Ammon's horn (tissue), 1 donor: ENCODE data around the gene KCTD15.

Experiments
- DNase-seq: peaks from one replicate; pipeline ENCODE4 v3.0.0-alpha.2; 2016; ENCODE audit warnings: low spot score

The KCTD15 gene

DNA sequence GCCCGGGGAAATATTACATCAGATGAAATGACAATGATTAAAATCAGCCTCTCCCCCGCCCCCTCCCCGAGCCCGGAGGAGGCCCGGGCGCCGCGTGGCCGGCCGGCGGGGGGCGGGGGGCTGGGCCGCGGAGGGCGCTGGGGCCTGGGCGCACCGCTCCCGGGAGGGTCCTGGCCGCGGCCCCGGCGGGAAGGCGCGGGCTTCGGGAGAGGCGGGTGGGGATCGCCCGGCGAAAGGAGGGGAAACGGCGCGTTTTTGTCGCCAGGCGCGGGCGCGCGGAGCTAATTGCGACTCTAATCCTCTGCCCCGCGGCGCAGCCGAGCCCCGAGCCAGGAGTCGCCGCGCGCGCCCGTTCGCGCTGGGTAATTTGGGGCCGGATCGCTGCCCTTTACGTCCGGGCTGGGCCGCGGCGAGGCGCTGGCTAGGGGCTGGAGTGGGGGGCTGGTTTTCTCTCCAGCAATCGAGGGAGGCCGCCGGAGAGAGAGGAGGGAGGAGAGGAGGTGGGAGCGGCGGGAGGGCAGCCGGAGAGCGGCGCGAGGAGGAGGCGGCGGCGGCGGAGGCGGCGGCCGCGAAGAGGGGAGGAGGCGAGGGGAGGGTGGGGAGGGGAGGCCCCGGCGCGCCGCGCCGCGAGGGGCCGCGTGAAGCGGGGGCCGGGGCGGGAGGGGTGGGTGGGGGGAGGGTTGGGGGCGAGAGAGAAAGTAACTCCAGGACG, at the start of gene KCTD15:
Gene KCTD15 (plus strand): TSS at position 707 of the 712 bp plus-strand sequence. CDS start 3,585 bp downstream, outside the sequence.
- no peak for DNase-seq

- no peak for DNase-seq
Measured at GRCh38 chr19:33747273-33747672, 49.4 kb upstream of the KCTD15 start.

DNA sequence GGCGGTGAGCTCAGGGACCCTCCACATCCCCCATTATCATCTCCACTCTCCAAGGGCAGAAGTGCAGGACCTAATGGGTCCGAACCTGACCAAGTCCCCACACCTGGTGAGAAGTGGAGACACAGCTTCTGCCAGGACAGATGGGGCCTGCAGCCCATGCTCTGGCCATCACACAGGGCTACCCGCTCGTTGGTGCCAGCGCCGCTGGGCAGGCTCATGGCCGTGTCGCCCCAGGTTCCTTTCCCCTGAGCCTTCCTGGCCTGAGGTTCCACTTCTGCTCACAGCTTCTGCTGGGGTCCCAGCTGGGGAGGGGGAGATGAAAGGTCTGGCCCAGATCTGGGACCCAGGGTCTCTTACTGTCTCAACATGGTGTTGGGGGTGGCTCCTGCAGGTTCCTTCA, 48.4 kb upstream of the KCTD15 start:
- DNase-seq, result no peak

GRCh38 chr19:33749016-33749415, 47.7 kb upstream of the KCTD15 start:
- DNase-seq, result no peak

DNA sequence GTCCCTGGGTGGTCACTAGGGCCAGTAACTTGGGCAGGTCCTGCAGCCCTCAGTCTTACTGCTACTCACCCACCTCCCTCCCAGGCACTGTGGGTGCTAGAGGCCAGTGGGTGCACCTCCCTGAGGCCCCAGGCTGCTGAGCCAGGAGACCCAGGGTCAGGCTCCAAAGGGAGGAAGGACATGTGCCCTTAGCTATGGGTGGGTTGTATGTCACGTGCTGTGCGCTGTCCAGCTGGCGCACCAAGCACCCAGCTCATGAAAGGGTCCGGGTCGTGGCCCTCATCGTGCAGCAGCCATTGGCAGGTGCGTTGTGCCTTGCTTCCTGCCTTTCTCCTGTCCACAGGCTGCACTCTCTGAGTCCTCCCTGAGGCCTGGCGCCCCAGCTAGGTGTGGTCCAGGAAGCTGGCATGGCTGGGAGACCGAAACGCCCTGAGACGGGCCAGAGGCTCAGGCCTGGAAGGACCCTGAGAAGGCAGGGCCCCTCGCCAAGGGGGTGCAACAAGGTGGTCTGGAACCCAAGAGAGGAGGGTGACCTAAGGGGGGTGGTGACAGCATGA, 47.0 kb upstream of the KCTD15 start:
- no peak for DNase-seq

DNA sequence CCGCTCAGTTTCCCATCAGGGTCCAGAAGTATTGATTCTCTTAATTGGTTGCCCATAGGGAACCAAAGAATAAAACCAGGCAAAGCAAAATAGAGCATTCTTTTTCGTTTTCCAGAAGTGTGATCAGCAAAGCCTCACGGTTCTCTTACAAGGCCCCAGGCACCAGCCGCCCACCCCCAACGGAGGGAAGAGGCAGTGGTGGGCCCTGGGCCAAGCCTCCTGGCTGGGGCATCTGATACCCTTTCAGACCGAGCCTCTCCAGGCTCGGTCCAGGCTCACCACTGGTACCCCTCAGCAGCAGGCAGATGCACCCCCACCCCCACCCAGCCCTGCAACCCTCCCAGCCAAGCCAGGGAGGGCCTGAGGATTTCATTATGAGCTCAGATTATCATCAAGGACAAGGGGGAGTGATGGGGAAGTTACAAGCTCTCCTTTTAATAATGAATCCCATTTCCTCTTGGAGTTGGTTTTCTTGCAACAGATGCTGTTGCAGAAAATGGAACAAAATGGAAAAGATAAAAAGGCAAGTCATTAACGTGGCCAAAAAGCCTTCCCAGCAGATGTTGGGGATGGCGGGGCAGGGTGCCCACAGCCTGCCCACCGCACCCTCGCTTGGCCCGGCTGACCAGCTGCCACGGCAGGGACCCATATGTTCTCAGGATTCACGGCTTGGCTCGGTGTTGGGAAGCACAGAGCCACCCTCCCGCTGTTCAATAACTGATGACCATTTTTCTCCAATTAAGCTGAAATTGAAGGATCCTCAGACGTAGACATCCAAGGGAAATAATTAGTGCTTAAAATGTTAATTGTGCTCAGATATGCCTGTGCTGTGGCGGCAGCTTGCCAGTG, 45.9 kb upstream of the KCTD15 start:
- no peak for DNase-seq

GRCh38 chr19:33751436-33751770, 45.3 kb upstream of the KCTD15 start:
- no peak for DNase-seq

GRCh38 chr19:33752018-33752800, 44.5 kb upstream of the KCTD15 start:
- DNase-seq, result no peak

DNA sequence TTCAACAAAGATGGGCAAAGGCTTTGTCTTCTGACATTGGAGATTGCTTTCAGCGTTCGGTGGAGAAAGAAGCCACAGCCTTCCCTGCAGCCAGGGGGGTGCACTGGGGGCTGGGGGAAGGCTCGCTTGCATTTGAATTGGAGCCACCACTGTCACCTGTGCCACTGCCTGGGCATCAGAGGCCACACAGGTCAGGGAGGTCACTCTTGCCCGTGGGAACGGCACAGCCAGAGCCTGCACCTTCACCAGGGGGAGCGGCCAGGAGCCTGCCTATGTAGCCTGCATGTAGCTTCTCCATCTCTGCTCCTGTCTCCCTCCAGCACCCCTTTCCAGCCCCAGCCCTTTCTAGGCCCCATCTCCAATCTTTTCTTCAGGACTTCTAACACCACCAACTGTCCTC, 43.7 kb upstream of the KCTD15 start:
- no peak for DNase-seq

- no peak for DNase-seq
Measured at GRCh38 chr19:33754361-33754760, 42.3 kb upstream of the KCTD15 start.

DNA sequence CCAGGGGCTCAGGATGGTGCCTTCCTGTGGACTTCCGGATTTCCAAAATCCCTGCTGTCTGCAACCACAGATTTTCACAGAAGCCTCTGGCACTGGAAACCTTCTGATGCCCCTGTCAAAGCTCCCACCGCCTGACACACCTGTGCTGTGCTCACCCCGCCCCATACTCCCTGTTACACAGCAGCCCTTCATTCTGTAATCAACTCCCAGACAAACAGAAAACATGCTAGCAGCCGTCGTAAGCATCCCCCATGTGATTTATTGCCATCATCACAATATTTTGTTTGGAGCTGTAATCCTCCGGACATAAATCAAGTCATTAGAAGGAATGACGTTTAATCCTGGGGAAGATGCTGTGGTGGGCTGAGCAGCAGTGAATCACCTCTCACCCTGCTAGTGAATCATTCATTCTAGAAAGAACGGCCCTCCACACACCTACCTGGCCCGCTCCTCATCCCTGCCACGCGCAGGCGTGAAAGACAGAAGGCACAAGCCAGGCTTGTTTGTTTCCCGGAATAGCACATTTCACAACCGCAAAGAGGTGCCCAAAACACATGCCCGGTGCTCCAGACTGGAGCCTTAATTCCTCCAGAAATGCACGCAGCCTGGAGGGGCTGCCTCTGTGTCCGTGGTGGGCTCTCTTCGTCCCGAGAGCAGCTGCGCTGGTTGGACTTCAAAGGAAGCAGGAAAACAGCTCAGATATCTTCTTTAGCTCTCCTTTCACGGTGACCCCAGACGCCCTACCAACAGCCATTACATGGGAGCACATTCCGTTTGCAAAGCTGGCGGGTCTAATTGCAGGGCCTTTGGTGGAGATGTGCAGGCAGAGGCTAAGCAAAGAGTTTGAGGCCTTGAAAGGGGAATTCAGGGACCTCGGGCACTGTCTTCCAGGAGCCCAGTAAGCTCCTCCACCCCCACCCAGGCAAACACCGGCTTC, 41.3 kb upstream of the KCTD15 start:
- no peak for DNase-seq

DNA sequence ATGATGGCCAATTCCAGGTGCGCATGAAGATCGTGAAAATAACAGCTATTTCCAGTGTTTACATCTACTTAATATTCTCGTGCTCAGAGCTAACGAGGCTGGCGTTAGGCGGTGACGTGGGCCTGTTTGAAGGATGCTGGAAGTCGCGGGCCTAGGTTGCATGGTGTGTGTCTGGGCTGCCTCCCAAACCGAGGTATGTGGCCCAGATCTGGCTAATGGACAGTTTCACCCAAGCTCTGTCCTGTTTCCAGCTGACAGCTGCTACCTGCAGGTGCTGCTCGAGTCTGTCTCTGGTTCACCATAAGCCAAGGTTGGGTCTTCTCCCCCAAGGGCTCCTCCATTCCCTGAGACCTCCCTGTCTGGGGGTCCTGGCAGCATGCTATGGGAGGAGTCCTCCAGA, 40.5 kb upstream of the KCTD15 start:
- DNase-seq, result no peak

- no peak for DNase-seq
Measured at GRCh38 chr19:33758541-33759013, 38.1 kb upstream of the KCTD15 start.

GRCh38 chr19:33759356-33759755, 37.3 kb upstream of the KCTD15 start:
- no peak for DNase-seq

GRCh38 chr19:33763633-33764371, 32.9 kb upstream of the KCTD15 start:
- DNase-seq, result peak; percentile 72

DNA sequence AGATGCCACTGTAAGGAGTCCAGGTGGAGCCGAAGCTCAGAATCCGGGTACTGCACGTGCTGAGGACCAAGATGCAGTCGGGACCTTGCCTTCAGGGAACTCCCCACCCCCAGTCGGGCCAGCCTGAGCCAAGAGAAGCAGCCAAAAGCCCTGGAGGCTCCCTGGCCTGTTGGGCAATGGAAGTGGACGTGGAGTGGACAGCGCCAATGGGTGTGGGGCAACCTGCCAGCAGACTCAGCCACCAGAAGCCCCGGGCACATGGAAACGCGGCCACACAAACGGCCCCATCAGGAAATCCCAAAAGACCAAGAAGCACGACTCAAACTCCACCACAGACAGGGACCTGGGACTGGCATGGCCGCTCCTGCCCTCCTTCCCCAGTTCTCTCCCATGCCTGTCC, 30.0 kb upstream of the KCTD15 start:
- no peak for DNase-seq

GRCh38 chr19:33767898-33768413, 28.7 kb upstream of the KCTD15 start:
- no peak for DNase-seq

GRCh38 chr19:33769208-33769607, 27.5 kb upstream of the KCTD15 start:
- no peak for DNase-seq

- DNase-seq, result no peak
Measured at GRCh38 chr19:33770107-33770506, 26.6 kb upstream of the KCTD15 start.
